ENCODE results near the gene HACD3.

DNA sequence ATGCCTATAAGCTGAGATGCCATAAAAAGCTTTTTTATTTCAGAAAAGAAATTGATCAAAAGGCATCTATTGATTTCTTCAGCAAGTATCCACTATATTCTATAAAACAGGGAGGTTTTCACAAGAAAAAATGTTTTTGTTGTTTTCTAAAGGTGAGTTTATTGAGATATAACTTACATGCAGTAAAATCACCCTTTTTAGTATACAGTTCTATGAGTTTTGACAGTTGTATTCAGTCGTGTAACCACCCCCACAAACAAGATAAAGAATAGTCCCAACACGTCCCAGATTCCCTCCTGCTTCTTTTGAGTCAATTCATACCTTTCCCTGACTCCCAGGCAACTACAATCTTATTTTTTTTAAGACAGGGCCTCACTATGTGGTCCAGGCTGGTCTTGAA is 72.9 kb downstream of the HACD3 start:
- TF ChIP-seq THRAP3 (IDR thresholded peaks at IDR 0.05; ENCODE audit: borderline replicate concordance) (no peak), ZNF778 (CRISPR knock-in tag; IDR thresholded peaks at IDR 0.05) (no peak)
- TF ChIP-seq, protein P1, sequence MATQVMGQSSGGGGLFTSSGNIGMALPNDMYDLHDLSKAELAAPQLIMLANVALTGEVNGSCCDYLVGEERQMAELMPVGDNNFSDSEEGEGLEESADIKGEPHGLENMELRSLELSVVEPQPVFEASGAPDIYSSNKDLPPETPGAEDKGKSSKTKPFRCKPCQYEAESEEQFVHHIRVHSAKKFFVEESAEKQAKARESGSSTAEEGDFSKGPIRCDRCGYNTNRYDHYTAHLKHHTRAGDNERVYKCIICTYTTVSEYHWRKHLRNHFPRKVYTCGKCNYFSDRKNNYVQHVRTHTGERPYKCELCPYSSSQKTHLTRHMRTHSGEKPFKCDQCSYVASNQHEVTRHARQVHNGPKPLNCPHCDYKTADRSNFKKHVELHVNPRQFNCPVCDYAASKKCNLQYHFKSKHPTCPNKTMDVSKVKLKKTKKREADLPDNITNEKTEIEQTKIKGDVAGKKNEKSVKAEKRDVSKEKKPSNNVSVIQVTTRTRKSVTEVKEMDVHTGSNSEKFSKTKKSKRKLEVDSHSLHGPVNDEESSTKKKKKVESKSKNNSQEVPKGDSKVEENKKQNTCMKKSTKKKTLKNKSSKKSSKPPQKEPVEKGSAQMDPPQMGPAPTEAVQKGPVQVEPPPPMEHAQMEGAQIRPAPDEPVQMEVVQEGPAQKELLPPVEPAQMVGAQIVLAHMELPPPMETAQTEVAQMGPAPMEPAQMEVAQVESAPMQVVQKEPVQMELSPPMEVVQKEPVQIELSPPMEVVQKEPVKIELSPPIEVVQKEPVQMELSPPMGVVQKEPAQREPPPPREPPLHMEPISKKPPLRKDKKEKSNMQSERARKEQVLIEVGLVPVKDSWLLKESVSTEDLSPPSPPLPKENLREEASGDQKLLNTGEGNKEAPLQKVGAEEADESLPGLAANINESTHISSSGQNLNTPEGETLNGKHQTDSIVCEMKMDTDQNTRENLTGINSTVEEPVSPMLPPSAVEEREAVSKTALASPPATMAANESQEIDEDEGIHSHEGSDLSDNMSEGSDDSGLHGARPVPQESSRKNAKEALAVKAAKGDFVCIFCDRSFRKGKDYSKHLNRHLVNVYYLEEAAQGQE (IDR thresholded peaks at IDR 0.05; ENCODE audit: borderline replicate concordance), result no peak
- TF ChIP-seq, protein P1 (CRISPR knock-in tag; IDR thresholded peaks at IDR 0.05; ENCODE audit: low read depth), result no peak

Data from K562 (cell line).